ENCODE data around the gene TYSND1.
"Not testable (repeated sequence)": the region's sequence is repeated elsewhere in the genome, so short reads cannot be mapped to it uniquely, and the experiment has no call there.

TYSND1 gene

DNA sequence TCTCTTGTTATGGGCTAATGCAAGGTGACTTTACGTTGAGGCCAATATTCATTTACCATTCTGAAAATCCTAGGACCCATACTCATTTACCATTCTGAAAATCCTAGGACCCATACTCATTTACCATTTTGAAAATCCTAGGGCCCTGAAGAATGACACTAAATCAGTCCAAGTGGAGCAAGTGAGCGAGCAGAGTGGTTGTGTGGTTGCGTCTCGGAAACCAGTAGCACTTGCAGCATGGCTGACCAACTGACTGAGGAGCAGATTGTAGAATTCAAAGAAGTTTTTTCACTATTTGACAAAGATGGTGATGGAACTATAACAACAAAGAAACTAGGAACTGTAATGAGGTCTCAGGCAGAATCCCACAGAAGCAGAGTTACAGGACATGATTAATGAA lies 16.9 kb upstream of the TYSND1 start:
- DNase-seq (ENCODE audit: low read depth) = no peak

DNA sequence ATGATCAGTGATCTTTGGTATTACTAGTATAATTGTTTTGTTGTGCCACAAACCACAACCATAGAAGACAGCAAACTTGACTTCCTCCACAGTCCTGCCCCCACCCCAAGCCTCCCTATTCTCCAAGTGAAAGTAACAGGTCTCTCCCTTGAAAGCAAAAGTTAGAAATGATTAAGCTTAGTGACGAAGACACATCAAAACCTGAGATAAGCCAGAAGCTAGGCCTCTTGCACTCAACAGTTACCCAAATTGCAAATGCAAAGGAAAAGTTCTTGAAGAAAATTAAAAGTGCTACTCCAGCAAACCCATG lies 16.3 kb upstream of the TYSND1 start:
- peak; percentile 32 for DNase-seq (ENCODE audit: low read depth)

DNA sequence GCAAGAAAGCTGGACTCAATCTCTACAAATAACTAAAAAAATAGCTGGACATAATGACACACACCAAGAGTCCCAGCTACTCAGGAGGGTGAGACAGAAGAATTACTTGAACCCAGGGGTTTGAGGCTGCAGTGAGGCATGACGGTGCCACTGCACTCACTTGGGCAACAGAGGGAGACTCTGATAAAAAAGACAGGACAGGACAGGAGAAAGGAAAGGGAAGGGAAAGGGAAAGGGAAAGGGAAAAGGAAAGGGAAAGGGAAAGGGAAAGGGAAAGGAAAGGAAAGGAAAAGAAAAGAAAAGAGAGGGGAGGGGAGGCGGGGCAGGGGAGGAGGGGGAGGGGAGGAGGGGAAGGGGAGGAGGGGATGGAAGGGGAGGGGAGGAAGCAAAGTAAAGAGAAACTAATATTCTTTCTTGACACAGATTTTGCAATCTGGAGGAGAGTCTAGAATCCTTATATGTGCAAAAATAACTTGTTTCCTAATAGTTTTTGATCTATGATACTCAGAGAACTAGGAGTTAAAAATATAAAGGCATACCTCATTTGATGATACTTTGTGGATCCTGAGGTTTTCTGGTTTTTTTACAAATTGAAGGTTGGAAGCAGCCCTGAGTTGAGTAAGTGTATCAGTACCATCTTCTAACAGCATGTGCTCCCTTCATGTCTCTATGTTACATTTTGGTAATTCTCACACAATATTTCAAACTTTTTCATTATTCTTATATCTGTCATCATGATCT lies 15.8 kb upstream of the TYSND1 start:
- DNase-seq (ENCODE audit: low read depth) = no peak

DNA sequence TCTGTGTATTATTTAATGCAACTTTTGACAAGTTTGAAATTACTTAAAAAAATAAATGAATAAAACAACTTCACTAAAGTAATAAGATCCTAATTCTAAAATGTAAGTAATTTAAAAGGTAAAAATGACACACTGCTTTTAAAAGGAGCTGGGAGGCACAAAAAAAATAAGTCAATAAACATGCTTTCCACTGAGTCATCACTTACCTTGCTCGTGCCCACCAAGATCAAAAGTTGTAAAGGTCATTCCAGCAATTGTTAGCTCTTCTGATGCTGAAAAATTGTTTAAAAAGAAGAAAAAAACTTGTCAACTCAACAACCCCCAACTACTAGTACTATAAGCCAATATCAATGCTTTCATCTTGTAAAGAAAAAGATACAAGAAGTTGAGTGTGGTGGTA lies 14.3 kb upstream of the TYSND1 start:
- DNase-seq (ENCODE audit: low read depth) = no peak

DNA sequence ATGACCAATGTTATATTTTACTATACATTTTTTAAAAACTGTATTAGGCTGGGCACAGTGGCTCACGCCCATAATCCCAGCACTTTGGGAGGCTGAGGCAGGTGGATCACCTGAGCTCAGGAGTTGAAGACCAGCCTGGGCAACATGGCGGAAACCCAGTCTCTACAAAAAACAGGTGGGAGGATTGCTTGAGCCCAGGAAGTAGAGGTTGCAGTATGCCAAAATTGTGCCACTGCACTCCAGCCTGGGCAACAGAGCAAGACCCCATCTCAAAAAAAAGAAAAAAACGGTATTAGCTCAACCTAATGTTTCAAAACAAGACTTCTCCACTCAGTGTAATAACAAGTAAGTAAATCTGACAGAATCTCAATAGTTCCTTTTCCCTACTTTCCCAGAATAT lies 12.9 kb upstream of the TYSND1 start:
- not testable (repeated sequence) for DNase-seq (ENCODE audit: low read depth)

DNA sequence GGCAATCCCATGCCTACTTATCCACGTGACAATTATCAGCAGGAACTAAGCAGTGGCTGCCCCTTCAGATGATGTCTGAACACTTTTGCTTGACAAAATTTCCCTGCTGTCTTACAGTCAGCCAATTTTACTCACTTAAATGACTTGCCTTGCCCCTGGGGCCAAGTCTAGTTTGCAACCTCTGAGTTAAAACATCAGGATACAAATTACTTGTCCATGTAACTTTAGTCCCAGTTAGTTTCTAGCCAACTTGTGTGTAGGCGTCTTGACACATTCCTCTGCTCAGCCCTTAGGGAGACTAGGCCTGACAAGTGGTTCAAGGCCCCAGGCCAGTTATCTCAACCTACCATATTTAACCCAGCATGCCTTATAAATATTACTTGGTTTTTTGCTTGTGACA lies 11.6 kb upstream of the TYSND1 start:
- no peak for DNase-seq (ENCODE audit: low read depth)

DNA sequence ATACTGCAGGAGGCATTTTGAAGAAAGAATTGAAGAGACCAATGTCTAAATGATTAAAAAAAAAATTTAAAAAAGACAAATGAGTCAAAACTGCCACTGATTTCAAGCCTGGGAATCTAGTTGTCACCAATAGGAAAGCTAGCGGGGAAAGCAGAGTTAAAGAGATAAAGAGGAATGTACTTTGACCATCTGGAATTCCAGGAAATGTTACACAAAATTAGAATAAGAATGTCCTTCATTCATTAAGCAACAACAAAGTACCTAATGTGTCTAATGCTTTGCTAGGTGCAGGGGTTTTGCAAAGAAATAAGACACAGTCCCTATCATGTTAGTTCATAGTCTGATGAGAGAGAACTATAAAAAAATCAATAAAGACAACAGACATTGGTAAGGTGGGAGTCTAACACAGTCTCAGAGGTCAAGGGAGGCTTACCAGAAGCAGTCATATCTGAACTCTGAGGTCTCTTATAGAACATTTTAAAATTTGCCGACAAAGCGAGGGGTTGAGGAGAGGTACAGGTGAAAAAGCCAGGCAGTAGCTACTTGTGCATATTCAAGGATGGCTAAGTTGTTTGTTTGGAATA lies 8.8 kb upstream of the TYSND1 start:
- DNase-seq (ENCODE audit: low read depth) = no peak

DNA sequence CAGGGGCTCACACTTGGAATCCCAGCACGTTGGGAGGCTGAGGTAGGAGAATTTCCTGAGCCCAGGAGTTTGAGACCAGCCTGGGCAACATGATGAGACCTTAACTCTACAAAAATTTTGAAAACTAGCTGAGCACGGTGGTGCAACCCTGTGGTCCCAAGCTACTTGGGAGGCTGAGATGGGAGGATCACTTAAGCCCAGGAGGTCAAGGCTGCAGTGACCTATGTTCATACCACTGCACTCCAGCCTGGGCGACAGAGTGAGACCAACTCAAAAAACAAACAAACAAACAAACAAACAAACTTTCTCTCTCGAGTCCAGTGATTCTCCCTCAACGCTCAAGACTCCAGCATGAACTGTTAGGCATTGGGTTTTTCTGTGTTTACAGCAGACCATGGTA lies 2.0 kb upstream of the TYSND1 start:
- DNase-seq (ENCODE audit: low read depth) = no peak

DNA sequence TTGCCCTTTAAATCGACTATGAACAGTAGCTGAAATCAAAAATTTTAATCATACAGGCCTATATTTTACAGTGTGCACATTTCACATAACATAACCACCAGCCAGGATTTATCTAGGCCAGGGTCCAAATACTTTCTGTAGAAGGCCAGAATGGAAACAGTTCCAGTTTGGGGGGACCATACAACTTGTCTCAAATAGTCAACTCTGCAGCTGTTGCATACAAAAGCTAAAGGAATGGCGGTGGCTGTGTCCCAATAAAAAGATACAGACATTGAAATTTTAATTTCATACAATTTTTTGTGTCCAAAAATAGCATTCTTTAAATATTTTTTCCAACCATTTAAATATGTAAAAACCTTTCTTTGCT lies 742 bp upstream of the TYSND1 start:
- DNase-seq (ENCODE audit: low read depth) = no peak

DNA sequence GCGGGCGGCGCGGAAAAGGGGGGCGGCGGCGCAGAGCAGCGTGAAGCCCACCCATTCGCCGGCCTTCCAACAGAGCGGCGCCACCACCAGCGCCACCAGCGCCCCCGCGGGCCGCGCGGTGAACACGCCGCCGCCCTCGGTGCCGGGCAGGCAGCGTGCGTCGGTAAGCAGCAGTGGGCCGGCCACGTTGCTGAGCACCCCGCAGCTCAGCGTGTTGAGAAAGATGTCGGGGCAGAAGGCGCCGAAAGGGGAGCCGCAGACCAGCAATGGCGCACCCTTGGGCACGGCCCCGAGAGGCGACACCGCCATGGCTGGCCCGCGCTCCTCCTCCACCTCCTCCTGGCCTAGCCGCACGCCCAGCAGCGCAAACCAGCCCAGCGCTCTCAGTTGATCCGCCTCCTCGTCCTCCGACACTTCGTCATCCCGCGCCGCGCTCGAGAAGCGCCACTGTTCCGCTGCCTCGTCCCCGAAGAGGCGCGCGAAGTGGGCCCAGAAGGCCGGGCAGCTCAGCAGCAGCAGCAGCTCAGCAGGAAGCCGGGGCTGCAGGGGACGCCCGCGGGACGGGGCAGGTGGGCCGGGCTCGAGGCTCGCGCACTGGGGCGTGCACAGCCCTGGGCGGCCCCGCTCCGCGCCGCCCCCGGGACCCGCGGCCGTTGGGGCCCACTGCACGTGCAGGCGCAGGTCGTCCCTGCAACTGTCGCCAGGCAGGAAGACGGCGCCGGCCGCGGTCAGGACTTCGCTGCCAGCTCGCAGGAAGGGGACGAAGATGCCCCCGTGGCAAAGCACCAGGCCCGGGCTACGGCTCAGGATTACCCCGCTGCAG lies 623 bp downstream of the TYSND1 start:
- peak; percentile 59 for DNase-seq (ENCODE audit: low read depth)

DNA sequence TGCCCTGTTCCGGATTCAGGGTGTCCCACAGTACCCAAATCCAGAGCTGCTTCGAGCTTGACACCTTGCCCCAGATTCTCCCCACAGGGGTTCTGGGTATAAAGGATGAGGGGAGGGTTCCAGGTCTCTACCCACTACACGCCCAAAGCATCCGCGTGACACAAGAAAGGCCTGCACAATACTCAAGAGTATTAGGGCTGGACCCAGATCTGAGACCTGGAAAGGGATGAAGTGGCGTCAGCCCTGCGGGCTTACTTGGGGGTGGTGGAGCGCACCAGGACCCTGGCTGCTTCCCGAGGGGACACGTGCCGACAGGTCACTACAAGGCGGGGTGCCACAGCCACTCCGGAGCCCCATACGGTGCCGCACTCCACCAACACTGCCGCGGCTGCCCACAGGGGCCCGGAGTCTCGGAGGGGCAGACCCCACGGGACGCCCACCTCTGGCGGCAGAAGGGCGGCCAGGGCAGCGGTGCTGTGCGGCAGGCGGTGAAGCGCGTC lies 1.3 kb downstream of the TYSND1 start:
- no peak for DNase-seq (ENCODE audit: low read depth)

DNA sequence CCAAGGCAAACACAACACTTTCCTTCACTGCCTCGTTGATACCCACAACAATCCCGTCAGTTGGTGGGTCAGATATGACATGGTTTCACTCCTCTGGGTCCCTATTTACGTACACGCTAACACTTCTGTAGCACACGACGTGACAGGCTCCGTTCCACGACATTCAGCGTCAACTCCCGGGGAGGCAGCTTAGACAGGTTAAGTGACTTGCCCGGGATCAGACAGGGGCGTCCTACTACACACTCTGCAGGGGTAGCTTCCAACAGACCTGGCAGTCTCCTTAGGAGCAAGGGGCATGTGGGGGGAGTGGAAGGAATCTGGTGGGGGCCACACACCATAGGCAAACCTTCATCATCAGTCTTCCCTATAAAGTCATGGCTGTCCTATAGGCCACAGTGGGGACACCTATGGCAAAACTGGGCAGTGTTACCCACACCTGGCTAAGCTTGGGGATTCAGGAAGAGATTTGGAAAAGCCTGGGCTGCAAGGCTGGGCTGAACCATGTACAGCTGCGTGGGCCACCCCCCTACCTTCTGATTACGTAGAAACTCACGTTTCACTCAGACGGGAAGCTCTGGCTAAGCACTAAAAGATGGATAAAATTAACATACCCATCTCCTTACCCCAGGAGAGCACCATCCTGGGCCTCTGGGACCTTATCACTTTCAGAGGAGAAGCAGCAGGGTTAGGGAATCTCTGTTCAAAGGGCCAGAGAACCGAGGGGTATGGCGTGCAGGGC lies 2.0 kb downstream of the TYSND1 start:
- DNase-seq (ENCODE audit: low read depth) = no peak

DNA sequence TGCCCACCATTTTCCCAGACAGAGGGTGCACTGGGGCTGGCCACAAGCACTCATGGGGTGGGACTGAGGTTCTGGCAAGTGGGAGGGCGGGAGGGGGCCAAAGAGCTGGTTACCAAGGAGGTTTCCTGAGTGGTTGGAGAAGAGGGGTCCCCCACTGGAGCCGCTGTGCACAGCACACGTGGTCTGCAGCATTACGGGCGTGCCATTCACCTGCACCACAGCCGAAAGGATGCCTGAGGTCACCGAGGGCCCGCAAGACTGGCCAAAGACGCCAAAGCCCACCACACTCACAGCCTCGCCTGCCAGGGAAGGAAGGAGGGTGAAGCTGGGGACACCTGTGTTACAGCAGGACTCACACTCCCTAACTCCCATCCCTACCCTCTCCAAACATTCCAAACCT lies 3.9 kb downstream of the TYSND1 start:
- no peak for DNase-seq (ENCODE audit: low read depth)

DNA sequence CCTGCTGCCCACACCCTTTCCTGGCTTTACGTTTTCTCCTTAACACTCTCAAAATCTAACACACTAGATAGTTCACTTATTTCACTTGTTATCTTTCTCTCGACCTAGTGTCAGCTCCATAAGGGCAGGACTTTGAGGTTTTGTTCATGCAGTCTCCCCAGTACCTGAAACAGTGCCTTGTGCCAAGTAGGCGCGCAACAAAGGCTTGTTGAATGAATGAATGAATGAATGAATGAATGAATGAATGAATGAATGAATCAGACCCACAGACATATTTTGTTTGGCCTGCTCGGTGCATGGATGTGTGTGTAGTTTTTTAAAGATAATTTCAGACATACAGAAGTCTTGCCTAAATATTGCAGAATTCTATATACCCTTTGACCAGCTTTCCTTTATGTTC lies 6.2 kb downstream of the TYSND1 start:
- DNase-seq (ENCODE audit: low read depth) = no peak

DNA sequence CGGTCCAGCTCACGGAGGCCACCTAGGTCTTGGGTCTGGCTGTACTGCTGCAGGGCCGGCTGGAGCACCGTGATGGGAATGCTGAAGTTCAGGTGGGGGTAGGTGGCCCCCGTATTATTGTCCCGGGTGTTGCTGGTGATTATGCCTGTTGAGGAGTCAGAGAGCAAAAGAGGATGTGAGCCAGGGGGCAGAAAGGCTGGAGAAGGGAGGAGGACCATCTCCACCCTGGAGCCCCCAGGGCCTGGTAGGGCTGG lies 6.6 kb downstream of the TYSND1 start:
- no peak for DNase-seq (ENCODE audit: low read depth)

DNA sequence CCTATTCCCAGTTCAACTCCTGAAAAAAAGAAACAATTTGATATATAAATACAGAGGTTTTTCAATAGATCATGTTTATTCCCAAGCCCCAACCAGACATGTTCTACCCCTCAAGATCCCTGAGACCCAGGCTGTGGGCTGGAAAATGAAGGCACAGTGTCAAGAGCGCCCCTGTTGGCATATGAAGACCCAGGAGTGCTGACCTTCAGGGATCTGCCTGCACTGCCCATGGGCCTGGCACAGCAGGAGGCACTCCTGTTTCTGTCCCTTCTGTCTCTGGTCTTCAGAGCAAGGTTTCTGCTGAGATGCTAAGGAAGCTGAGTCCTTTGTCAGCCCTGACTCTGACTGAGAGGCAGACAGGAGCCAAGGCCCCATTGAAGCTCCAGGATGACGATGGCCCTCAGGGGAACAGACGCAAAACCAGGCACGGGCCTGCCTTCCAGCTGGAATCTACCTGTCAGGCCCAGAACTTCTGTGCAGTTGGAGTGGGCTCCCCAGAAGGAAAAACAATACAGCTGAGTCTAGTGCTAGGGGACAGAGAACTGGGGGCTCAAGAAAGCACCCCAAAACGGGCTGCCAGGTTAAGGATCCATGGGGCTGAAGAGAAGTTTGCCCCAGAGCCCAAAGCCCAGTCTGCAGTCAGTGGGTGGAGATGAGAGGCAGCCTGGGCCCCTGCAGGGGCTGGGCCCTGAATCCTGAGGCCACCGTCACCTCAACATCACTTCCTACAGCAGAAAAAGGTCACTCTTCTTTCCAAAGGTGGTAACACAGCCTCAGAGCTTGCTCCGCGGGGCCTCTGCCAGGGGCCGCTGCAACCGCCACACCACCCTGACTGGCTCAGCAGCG lies 7.1 kb downstream of the TYSND1 start:
- no peak for DNase-seq (ENCODE audit: low read depth)

DNA sequence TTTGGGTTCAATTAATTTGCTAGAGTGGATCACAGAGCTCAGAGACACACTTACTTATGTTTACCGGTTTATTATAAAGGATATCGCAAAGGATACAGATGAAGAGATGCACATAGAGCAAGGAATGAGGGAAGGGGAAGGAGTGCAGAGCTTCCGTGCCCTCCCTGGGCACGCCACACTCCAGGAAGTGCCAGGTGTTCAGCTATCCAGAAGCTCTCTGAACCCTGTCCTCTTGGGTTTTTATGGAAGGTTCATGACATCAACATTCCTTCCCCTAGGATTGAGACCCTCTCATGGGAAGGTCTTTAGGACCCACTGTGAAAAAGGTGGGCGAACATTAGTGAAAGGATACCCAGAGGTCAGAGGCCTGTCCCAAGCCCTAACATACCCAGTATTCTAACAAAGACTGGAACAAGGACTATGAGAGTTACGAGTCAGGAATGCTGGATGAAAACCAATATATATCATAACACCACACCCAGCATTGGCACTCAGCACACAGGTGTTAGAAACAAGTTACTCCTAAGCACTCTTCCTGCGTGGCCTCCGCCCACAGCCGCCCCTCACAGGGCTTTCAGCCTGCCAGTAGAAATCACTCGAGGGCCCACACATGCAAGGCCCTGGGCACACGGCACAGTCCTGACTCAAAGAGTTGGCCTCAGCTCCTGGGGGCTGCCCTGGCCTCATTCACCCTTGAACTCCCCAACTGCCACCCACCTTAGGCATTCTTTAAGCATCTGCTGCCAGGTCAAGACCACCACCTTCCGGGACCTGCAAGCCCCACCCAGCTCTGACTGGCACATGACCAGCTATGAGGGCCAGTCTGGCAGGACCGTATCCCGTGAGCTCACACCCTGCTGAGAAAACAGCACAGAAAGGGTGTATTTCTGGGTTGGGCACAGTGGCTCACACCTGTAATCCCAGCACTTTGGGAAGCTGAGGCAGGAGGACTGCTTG lies 8.3 kb downstream of the TYSND1 start:
- no peak for DNase-seq (ENCODE audit: low read depth)

DNA sequence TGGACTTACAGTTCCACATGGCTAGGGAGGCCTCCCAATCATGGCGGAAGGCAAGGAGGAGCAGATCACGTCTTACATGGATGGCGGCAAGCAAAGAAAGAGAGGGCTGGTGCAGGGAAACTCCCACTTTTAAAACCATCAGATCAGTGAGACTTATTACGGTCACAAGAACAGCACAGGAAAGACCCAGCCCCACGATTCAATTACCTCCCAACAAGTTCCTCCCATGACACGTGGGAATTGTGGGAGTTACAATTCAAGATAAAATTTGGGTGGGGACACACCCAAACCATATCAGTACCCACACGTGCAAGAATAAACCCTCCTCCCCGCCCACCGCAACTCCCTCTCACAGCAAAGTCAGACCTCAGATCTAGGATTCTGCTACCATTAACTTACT lies 9.4 kb downstream of the TYSND1 start:
- DNase-seq (ENCODE audit: low read depth) = no peak

DNA sequence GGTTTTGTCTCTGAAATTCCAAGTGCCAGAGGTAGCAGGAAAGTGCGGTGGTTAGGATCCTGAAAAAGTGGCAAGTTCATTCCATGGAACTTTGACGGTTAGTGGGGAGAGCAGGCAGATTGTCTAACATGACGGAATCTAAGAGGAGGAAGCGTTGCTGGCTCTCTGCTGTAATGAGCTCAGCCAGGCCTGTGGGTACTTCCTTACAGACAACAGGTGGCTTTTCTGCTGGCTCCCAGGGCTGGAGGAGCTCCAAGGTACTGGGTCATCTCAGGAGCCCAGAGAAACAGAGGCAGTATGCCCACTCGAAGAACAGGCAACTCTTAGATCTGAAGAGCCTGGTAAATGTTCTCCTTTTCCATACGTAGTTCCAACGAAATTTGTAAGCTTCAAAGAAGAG lies 10.8 kb downstream of the TYSND1 start:
- no peak for DNase-seq (ENCODE audit: low read depth)

DNA sequence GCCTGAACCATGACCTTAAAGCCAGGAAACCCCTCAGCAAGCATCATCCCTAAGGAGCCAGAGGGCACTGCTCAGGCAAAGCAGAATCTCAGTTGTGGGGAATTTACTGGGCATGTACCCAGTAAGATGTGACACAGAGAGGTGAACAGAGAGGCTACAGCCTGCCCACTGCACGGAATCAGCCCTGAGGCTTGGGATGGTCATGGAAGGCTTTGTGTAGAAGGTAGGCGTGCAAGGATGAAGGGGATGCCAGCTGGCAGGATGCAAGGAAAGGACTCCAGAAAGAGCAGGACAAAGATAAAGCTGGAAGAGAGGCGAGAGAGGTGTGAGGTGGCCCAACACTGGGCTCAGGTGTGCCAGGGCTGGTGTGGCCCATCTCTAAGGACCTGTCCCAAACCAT lies 11.5 kb downstream of the TYSND1 start:
- DNase-seq (ENCODE audit: low read depth) = no peak

All from stimulated activated CD4-positive, alpha-beta T cell treated with anti-CD3 and anti-CD28 coated beads, Interleukin-2, amount 100 ng/mL, for 4 hours (primary cell).